BE2C (cell line): ENCODE results near the gene SMCO1. TPM values are rescaled to one million over a fixed set of nuclear protein-coding genes. Genes with fewer than 3 reads are reported as not detected.

Experiments used
- DNase-seq: peaks from one replicate; pipeline ENCODE4 v3.0.0-alpha.2; 2020
- H3K27me3 ChIP-seq: fragments of 250-450 bp; sonication (Bioruptor Pico); 2 replicates; pipeline ENCODE4 v1.5.1; 2020; ENCODE audit warnings: mild to moderate bottlenecking
- H3K36me3 ChIP-seq: fragments of 250-450 bp; sonication (Bioruptor Pico); 2 replicates; pipeline ENCODE4 v1.5.1; 2020; ENCODE audit warnings: mild to moderate bottlenecking
- H3K4me1 ChIP-seq: fragments of 250-450 bp; sonication (Bioruptor Pico); 2 replicates; pipeline ENCODE4 v1.5.1; 2020
- H3K4me3 ChIP-seq: 2 replicates; pipeline ENCODE4 v1.5.1; 2011; ENCODE audit warnings: low read depth, low read length
- H3K9me3 ChIP-seq: fragments of 250-450 bp; sonication (Bioruptor Pico); 2 replicates; pipeline ENCODE4 v1.5.1; 2020
- polyA plus RNA-seq: library from polyadenylated mRNA; unstranded; fragments of >200 nt; gene quantifications from one replicate; pipeline ENCODE4 v1.2.1, GENCODE V29; 2012; ENCODE audit warnings: low read depth, missing spikeins; ENCODE audit not compliant: insufficient read length, insufficient read depth
- TF ChIP-seq, protein P1 (sequence below): IDR thresholded peaks from 2 replicates; pipeline ENCODE4 v1.5.1; 2012; ENCODE audit warnings: mild to moderate bottlenecking, low read depth, low read length

Gene SMCO1, protein sequence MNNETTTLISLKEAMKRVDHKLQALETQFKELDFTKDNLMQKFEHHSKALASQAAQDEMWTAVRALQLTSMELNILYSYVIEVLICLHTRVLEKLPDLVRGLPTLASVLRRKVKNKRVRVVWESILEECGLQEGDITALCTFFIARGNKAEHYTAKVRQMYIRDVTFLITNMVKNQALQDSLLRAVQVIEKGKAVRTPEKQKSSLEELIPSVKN
- not detected for polyA plus RNA-seq

DNA sequence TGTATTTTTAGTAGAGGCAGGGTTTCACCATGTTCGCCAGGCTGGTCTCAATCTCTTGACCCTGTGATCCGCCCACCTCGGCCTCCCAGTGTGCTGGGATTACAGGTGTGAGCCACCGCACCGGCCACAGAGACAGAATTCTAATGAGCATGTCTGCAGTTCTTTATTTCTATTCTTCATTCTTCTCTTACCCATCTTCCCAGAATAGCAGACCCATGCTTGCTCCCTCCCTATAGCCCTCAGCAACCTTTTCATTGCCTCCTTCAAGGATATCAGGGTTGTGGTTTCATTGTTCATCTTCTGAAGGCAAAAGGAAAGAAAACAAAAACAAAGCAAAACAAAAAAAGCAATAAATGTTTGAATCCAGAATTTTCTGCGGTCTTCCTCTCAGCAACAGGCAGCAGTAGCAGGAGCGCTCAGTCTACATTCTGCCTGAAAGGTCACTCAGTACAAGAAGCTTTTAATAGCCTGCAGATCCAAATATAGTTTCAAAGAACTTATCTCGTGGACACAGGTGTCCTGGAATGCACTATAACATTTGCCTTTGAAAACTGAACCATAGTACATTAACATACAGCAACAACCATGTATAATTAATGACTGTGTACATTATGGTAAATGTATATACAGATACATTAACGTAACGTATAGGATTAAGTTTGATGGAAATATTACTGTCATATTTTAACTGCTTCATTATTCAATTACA is at the start of gene SMCO1:
TSS of gene SMCO1 (minus strand) at position 434 of the 709 bp plus-strand sequence. CDS start at position 297, 137 bp downstream.
- no peak for DNase-seq
- H3K4me1 ChIP-seq: peaks cover 2% of the 10 kb centered on the region; the same call in 1 of the 2 replicates
- peaks cover 17% of the 10 kb centered on the region for H3K9me3 ChIP-seq
- H3K4me3 ChIP-seq: no peak within 1 kb of the TSS
- no peaks in the 10 kb centered on the region for H3K36me3 ChIP-seq
- TF ChIP-seq, protein P1, sequence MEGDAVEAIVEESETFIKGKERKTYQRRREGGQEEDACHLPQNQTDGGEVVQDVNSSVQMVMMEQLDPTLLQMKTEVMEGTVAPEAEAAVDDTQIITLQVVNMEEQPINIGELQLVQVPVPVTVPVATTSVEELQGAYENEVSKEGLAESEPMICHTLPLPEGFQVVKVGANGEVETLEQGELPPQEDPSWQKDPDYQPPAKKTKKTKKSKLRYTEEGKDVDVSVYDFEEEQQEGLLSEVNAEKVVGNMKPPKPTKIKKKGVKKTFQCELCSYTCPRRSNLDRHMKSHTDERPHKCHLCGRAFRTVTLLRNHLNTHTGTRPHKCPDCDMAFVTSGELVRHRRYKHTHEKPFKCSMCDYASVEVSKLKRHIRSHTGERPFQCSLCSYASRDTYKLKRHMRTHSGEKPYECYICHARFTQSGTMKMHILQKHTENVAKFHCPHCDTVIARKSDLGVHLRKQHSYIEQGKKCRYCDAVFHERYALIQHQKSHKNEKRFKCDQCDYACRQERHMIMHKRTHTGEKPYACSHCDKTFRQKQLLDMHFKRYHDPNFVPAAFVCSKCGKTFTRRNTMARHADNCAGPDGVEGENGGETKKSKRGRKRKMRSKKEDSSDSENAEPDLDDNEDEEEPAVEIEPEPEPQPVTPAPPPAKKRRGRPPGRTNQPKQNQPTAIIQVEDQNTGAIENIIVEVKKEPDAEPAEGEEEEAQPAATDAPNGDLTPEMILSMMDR: no peak
- no peaks in the 10 kb centered on the region for H3K27me3 ChIP-seq

GRCh38 chr3:196563721-196564225 is 48.6 kb upstream of the SMCO1 start:
- no peaks in the 10 kb centered on the region for H3K27me3 ChIP-seq
- TF ChIP-seq, protein P1: no peak
- no peak for DNase-seq

GRCh38 chr3:196559826-196560225 is 44.7 kb upstream of the SMCO1 start:
- no peak overlapping the region for H3K4me3 ChIP-seq
- H3K4me1 ChIP-seq: no peaks in the 10 kb centered on the region
- no peaks in the 10 kb centered on the region for H3K9me3 ChIP-seq
- peaks cover 17% of the 10 kb centered on the region for H3K36me3 ChIP-seq
- no peaks in the 10 kb centered on the region for H3K27me3 ChIP-seq
- DNase-seq: no peak
- TF ChIP-seq, protein P1: no peak

More at GRCh38 chr3:196563721-196564225, 48.6 kb upstream of the SMCO1 start:
- no peaks in the 10 kb centered on the region for H3K9me3 ChIP-seq
- peaks cover 14% of the 10 kb centered on the region for H3K36me3 ChIP-seq
- H3K4me1 ChIP-seq: no peaks in the 10 kb centered on the region
- H3K4me3 ChIP-seq: no peak overlapping the region

DNA sequence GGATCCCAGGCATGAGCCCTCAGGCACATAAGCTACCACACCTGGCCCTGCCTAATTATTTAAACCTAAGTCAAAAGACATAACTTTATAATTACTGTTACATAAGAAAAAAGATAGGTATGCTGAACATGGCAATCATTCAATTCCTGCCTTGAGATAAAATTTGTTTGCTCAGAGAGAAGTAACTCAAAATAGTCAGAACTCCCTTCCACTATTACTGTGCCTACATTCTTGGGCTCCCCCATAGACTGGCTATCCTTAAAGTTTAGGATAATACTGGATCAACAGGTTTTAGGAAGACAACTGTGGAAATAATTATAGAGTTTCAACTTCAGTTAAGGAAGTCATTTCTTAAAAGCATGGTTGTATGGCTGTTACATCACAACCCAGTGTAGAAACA is 43.3 kb upstream of the SMCO1 start:
- no peaks in the 10 kb centered on the region for H3K4me1 ChIP-seq
- no peaks in the 10 kb centered on the region for H3K27me3 ChIP-seq
- no peak for DNase-seq
- H3K4me3 ChIP-seq: no peak overlapping the region
- TF ChIP-seq, protein P1: no peak
- peaks cover 17% of the 10 kb centered on the region for H3K36me3 ChIP-seq
- H3K9me3 ChIP-seq: no peaks in the 10 kb centered on the region

GRCh38 chr3:196557236-196557635 is 42.1 kb upstream of the SMCO1 start:
- TF ChIP-seq, protein P1: no peak
- Histone ChIP-seq H3K4me3 (no peak overlapping the region), H3K4me1 (no peaks in the 10 kb centered on the region), H3K36me3 (peaks cover 17% of the 10 kb centered on the region), H3K9me3 (no peaks in the 10 kb centered on the region), H3K27me3 (no peaks in the 10 kb centered on the region)
- DNase-seq: no peak

DNA sequence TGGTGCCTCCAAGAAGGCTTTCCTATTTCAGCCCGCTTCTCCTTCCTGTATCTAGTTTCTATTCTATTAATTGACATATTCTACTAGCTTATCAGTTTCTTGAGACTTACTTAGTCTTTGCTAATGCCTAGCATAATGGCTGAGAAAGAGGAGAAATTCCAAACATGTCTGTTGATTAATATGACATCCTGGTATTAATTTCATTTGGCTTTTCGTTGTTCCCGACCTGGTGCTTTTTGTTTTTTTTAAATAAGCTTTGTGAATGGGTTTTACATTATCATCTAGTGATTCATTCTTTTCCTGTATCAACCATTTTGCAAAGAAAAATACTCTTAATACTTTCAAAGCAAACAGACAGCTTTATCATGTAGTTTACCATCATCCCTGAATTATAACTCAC is 40.1 kb upstream of the SMCO1 start:
- TF ChIP-seq, protein P1: no peak
- no peak for DNase-seq

More for the DNA sequence above, 40.1 kb upstream of the SMCO1 start:
- no peaks in the 10 kb centered on the region for H3K9me3 ChIP-seq
- no peak overlapping the region for H3K4me3 ChIP-seq
- no peaks in the 10 kb centered on the region for H3K27me3 ChIP-seq
- no peaks in the 10 kb centered on the region for H3K4me1 ChIP-seq
- peaks cover 9% of the 10 kb centered on the region; the same call in 1 of the 2 replicates for H3K36me3 ChIP-seq
